NAMALWA (cell line): ENCODE measurements around the gene TRAPPC3L.

ENCODE experiments used
- DNase-seq: peaks from one replicate; pipeline ENCODE4 v3.0.0-alpha.2; 2015; ENCODE audit warnings: low spot score

The TRAPPC3L gene

DNA sequence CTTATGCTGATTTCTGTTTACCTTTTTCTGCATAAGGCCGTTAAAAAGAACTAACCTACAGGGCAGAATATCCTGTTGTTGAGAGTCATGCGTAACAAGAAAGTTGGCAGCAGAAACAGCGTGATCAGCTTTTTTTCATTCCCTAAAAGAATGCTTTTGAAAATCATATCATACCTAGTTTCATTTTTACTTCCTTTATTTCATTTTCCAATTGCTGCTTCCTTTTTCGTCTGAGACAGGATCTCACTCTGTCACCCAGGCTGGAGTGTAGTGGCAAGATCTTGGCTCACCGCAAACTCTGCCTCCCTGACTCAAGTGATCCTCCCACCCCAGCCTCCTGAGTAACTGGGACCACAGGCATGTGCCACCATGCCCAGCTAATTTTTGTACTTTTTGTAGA is 80.2 kb downstream of the TRAPPC3L start:
- DNase-seq, result peak; percentile 41

DNA sequence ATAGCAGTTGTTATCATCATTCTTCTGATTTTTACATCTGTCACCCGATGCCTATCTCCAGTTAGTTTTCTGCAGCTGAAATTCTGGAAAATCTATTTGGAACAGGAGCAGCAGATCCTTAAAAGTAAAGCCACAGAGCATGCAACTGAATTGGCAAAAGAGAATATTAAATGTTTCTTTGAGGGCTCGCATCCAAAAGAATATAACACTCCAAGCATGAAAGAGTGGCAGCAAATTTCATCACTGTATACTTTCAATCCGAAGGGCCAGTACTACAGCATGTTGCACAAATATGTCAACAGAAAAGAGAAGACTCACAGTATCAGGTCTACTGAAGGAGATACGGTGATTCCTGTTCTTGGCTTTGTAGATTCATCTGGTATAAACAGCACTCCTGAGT is 82.2 kb downstream of the TRAPPC3L start:
- no peak for DNase-seq

DNA sequence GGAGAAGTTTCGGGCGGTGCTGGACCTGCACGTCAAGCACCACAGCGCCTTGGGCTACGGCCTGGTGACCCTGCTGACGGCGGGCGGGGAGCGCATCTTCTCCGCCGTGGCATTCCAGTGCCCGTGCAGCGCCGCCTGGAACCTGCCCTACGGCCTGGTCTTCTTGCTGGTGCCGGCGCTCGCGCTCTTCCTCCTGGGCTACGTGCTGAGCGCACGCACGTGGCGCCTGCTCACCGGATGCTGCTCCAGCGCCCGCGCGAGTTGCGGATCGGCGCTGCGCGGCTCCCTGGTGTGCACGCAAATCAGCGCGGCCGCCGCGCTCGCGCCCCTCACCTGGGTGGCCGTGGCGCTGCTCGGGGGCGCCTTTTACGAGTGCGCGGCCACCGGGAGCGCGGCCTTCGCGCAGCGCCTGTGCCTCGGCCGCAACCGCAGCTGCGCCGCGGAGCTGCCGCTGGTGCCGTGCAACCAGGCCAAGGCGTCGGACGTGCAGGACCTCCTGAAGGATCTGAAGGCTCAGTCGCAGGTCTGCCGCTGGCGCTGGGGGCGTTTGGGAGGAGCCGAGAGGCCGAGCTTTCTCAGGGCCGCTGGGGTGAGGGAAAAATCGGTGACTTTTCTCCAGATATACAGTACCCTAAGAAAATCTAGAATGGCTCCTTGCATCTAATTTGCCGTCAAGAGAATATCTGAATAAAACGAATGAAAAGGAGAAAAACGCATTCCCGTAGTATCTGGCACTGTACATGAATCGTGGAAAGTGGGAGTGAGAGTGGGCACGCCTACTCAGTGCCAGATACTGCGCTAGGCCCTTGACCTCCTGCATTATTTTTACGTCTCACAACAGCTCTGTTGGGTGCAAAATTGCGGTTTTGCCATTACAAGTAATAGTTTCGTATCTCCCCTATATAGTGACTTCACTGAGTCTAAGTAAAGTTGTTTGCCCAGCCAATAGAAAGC is 83.3 kb downstream of the TRAPPC3L start:
- DNase-seq, result no peak

DNA sequence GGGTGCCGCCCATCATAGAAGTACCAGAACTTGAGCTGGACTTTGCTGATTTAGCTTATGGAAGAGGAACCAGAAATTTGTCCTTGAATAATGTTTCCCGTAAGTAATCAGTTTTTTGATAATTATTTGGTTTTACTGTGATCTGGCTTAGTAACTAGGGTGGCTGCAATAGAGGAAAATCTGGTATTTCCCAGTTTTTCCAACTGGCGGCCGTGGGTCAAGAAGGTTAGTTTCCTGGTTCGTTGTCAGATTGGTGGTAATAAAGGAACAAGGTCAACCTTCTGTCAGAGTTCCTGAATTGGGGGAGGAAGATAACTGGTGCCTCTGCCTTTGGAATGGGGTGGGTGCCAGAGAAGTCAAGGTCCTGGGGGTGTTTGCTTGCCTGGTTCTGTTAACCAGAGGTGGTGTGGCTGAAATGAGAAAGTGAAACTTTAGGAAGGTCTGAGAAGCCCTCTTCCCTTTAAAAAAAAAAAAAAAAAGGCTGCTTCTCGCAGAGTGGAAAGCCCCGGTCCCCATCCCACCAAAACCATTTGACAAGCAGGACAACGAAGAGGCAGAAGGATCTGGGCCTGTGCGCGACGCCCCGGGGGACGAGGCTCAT is 84.1 kb downstream of the TRAPPC3L start, which contains the start of gene CALHM6:
CALHM6 (plus strand) TSS at position 45 of the 601 bp plus-strand sequence; CDS start at position 600, 555 bp downstream.
- DNase-seq, result no peak

DNA sequence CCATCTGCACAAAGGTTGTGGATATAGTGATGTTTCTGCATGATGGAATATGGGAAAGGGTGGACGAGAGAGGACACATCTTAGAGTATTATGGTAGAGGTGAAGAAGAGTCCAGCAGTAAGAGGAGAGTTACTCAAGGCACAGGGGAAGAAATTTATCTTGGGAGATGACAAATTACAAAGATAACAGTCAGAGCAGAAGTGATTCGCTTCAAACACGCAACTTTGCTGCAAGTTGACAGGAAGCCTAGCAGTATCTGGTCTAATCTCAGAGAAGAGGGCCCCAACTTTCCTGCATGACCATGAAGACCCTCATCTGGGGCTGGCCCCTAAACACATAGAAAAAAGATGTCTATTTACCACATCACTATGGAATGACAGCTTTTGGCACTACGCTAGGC is 85.6 kb downstream of the TRAPPC3L start:
- no peak for DNase-seq

DNA sequence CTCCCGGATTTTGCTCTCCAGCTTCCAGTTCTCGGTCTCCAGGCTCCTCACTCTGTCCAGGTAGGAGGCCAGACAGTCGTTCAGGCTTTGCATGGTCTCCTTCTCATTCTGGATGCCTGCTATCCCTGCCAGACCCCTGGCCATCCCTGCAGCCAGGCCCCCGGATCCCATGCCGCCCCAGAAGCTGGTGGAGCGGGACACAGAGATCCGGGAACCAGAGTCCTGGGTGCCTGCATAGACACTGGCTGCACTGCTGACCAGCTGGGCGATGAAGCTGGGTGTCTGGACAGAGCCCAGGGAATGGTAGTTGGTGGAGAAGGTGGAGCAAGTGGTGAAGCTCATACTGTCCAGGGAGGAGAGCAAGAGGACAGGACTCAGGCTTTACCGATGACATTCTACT is 87.2 kb downstream of the TRAPPC3L start:
- no peak for DNase-seq

DNA sequence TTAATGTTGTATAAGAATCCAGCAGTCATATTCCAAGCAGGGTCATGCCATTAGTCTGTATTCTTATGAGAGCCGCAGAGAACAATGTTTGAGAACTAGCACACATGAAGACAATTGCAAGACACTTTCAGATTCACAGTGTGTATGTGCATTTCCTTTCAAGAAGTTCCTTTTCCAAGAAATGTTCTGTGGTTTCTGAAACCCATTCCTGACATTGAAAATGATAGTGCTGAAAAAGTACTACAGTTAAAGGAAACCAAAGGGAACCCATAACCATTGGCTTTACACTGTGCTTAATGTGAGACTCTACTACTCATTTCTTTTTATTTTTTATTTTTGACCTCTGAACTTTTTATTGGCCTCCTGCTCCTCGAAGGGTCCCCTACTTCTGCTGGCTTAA is 88.6 kb downstream of the TRAPPC3L start:
- DNase-seq, result no peak

DNA sequence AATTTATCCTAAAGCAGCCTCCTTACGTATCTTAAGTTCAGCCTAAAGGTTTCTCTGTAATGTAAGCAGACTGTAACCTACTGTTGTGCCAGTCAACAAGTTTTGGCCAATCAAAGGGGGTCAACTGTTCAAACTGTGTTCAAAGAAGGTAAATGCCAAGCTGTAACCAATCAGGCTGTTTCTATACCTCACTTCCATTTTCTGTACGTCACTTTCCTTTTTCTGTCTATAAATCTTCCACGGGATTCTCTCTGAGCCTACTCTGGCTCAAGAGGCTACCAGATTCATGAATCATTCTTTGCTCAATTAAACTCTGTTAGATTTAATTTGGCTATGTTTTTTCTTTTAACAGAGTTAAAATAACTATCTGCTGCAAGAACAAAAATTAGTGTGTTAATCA is 89.4 kb downstream of the TRAPPC3L start:
- DNase-seq, result no peak

DNA sequence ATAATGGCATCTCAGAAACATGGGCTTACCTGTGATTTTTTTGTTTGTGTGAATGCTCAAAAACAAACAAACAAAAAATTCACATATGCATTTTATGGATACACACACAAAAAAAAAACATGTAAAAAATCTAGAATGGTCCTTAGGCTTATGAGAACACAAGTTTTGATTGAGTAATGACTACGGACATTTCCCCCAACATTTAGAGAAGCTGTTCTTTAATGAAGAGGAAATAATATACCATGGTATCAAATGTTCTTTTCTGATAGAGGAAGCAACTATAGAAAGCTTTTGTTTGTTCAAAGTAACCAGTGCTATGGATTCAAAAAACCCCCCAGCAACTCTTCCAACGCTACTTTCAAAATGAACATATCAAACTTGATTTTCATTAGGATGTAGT is 93.0 kb downstream of the TRAPPC3L start:
- DNase-seq, result no peak

DNA sequence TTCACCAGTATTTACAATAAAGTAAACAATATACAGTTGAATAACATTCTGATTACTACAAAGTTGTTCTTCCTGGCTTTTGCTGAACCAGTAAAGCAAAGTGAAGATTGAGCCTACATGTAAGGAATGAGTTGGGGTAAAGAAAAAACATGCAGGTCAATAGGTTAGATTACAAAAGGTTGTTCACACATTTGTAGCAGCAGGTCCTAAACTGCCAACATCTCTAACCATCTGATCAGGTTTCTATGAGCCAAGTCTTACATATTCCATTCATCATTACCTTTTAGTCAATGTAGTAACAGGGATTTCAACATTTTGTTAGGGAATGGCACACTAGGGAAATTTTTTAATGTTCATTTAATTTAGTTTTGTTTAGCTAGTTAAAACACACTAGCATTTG is 93.6 kb downstream of the TRAPPC3L start:
- DNase-seq, result no peak

DNA sequence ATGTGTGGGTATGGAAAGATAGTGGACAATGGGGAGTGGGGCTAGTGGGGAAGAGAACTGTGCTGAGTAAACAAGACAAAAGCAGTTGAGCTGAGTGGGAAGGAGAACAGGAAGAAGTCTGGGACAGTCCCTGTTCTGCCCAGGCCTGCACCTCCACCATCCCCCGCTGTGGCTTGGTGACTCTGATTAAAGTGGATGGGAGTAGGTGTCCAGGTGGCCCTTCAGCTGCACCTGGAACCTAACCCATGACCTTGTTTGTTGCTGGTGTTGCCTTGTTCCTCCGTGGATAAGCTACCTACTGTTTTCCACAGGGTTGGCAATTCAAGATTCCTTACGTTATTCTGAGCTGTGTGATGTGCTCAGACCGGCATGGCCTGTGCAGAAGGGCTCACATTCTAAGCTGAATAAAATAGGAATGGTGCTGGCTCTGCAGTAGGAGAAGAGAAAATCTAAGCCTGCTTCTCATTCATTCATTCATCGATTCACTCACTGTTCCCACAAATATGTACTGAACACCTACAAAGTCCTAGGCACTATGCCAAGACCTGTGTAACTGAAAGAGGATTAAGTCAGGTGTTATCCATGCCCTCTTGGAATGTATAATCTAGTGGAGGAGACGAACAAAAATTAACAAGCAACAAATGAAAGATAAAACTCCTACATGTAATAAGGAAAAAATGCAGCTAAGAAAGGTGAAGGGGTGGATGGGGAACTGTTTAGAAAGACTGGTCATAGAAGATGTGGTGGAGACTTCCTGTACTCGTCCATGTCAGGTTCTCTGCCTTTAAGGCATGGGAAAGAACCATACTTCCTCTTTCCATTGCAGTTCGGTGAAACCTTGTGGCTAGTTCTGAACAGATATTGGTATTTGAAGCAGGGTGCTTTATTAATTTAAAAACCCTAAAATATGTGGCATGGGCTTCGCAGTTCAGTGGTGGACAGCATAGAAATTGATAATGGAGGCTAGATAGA is 94.4 kb downstream of the TRAPPC3L start:
- DNase-seq, result peak; percentile 49

DNA sequence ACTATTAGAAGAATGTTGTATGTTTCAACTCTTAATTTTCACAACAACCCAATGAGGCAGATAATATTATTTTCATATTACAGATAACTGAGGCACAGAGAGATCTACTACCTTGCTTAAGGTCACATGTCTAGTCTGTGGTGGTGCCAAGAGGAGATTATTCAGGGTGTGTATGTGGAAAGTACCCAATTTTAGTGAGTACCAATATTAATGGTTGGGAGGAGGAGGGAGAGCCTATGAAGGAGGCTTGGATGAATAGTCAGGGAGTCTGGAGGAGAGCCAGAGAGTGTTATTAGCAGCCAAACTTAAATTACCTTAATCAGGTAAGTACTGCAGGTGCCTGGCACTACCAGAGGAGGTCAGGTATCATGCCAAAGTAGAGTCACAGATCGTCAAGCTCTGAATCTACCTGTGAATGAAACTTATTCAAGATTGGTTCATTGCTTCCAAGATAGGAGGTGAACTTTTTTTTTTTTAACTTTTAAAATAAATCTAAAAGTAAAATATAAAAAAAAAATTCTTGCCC is 95.2 kb downstream of the TRAPPC3L start:
- DNase-seq, result no peak

DNA sequence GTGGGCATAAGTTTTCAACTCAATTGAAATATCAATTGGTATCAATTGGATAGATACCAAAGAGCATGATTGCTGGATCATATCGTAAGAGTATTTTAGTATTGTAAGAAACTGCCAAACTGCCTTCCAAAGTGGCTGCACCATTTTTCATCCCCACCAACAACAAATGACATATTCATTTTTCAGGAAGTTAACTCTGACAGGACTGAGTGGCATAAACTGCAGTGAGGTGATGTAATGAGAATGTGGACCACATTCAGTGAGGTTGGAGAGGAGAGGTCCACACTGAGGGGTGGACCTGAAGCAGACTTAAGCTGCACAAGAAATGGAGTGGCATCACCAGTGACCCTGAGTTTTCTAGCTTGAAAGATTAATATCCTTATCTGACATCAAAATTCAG is 95.9 kb downstream of the TRAPPC3L start:
- DNase-seq, result no peak

DNA sequence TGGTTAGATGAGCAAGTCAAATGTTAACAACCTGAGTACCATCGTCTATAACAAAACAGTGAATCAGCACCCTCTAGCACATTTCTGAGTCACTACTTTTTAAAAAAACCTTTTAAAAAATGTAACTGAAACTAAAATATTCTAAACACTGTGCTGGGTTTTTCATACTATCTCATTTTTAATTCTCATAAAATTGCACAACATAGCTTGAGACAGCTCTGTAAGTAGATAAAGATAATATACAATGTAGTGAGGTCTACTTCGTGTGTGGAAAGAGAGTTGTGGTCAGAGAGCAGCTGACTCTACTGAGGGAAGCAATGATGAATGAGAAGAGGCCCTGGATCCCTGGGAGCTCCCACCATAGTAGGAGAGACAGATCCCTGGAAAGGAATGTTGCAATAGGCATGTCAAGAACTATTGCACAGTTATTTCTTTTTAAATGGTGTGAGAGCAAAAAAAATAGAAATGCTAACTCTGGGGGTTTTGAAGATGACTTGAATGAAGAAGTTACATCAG is 97.9 kb downstream of the TRAPPC3L start:
- no peak for DNase-seq

DNA sequence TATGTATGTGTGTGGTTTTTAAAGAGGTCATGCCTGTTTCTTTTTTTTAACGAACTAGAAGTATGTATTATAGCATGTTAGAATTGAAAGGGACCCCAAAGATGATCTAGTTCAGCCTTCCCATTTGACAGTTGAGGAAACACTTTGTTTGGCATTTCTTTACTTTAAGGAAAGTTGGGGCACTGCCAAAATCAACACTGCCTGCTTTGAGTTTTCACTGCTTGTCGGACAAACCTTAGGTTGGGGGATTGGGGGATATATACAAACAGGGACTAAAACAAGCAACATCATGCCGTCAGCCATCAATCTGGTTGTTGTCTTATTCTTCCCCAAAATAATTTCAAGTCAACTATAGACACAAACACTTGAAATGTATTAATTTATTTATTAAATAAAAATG is 98.4 kb downstream of the TRAPPC3L start:
- no peak for DNase-seq

DNA sequence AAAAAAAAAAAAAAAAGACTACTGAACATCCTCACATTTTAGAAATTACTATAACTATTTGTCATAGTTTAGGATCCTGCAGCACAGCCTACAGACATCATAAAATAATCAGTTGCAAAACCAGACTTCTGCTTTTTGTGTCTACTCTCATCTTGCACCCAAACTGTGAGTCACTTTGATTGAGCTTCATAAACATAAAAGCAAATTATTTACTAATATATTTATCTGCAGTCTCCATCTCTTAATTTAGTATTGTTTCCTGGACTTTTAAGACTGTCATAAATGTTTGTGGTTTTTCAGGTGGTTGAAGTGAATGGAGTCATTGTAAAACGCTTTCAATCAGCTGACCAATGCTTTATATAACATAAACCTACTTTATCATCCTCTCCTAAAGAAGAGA is 99.1 kb downstream of the TRAPPC3L start:
- no peak for DNase-seq

DNA sequence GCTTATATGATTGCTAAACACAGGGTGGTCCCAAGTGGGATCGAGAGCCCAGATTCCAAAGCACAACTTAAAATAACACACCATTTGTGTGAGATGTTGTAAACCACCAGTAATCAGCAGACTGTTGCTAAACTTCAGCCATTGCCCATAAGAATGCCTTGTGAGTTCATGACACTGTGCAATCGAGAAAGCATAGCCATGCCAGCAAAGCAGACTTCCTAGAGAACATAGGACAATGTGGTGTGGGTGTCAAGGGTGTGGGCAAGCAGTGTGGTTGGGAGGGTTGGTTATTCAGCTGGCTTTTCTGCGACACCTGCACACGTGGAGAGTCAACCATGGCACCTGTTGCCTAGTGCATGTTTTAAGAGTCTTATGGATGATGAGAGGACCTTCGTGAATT is 100.4 kb downstream of the TRAPPC3L start:
- no peak for DNase-seq
